Neural progenitor cell (in vitro differentiated cells): ENCODE measurements around the gene RAI14. TPM values are rescaled to one million over a fixed set of nuclear protein-coding genes. Genes with fewer than 3 reads are reported as not detected.

Source experiments
- DNase-seq: peaks from one replicate; pipeline ENCODE4 v3.0.0-alpha.2; 2016; ENCODE audit warnings: low spot score
- H2AFZ ChIP-seq: fragments of 200-600 bp; sonication (generic); replicated peaks from 2 replicates; pipeline ENCODE4 v1.6.1; 2016; ENCODE audit warnings: antibody characterized with exemption
- H3F3A ChIP-seq: fragments of 200-600 bp; sonication (generic); 2 replicates; pipeline ENCODE4 v1.6.1; 2016; ENCODE audit warnings: antibody characterized with exemption, low read depth
- H3K27ac ChIP-seq: fragments of 200-600 bp; sonication (generic); 2 replicates; pipeline ENCODE4 v1.5.1; 2016; ENCODE audit warnings: mild to moderate bottlenecking
- H3K27me3 ChIP-seq: fragments of 200-600 bp; sonication (generic); 2 replicates; pipeline ENCODE4 v1.6.1; 2016; ENCODE audit warnings: mild to moderate bottlenecking, moderate library complexity
- H3K36me3 ChIP-seq: fragments of 200-600 bp; sonication (generic); 2 replicates; pipeline ENCODE4 v1.5.1; 2016
- H3K4me1 ChIP-seq: fragments of 200-600 bp; sonication (generic); 2 replicates; pipeline ENCODE4 v1.6.1; 2016; ENCODE audit warnings: mixed run types
- H3K4me2 ChIP-seq: fragments of 200-600 bp; sonication (generic); 2 replicates; pipeline ENCODE4 v1.6.1; 2016
- H3K4me3 ChIP-seq: fragments of 200-600 bp; sonication (generic); 2 replicates; pipeline ENCODE4 v1.5.1; 2016
- H3K79me2 ChIP-seq: fragments of 200-600 bp; sonication (generic); 2 replicates; pipeline ENCODE4 v1.6.1; 2016; ENCODE audit warnings: low read depth
- H3K9ac ChIP-seq: fragments of 200-600 bp; sonication (generic); 2 replicates; pipeline ENCODE4 v1.6.1; 2016
- H3K9me3 ChIP-seq: fragments of 200-600 bp; sonication (generic); 2 replicates; pipeline ENCODE4 v1.5.1; 2016; ENCODE audit warnings: low read depth
- H4K20me1 ChIP-seq: fragments of 200-600 bp; sonication (generic); 2 replicates; pipeline ENCODE4 v1.6.1; 2016; ENCODE audit warnings: low read depth
- H3K27ac Mint-ChIP-seq: 3 replicates; pipeline ENCODE4 v1.8.0; 2021; ENCODE audit warnings: mixed read lengths
- H3K27me3 Mint-ChIP-seq: 2 replicates; pipeline ENCODE4 v1.8.0; 2022; ENCODE audit warnings: low read depth, mild to moderate bottlenecking, inconsistent platforms, moderate library complexity, mixed read lengths; ENCODE audit not compliant: insufficient read depth
- H3K36me3 Mint-ChIP-seq: 3 replicates; pipeline ENCODE4 v1.8.0; 2021; ENCODE audit warnings: mixed read lengths
- H3K4me1 Mint-ChIP-seq: 3 replicates; pipeline ENCODE4 v1.8.0; 2021; ENCODE audit warnings: mixed read lengths
- H3K4me3 Mint-ChIP-seq: 3 replicates; pipeline ENCODE4 v1.8.0; 2021; ENCODE audit warnings: mild to moderate bottlenecking, moderate library complexity, mixed read lengths
- H3K9me3 Mint-ChIP-seq: 3 replicates; pipeline ENCODE4 v1.8.0; 2020; ENCODE audit warnings: mixed read lengths
- CTCF ChIP-seq: fragments of 200-600 bp; sonication (generic); IDR thresholded peaks from 2 replicates; pipeline ENCODE4 v1.5.1; 2017; ENCODE audit warnings: antibody characterized with exemption, mild to moderate bottlenecking
- EZH2 ChIP-seq: fragments of 200-600 bp; sonication (generic); IDR thresholded peaks from 2 replicates; pipeline ENCODE4 v1.6.1; 2017; ENCODE audit warnings: antibody characterized with exemption, mild to moderate bottlenecking, moderate library complexity
- EZH2phosphoT487 ChIP-seq: fragments of 200-600 bp; sonication (generic); IDR thresholded peaks from 2 replicates; pipeline ENCODE4 v1.6.1; 2017; ENCODE audit warnings: antibody characterized with exemption
- total RNA-seq: library from RNA; depleted of rRNA; stranded (reverse); fragments of >200 nt; gene quantifications from 2 replicates; pipeline ENCODE4 v1.2.3, GENCODE V29; 2015; ENCODE audit warnings: low replicate concordance

RAI14 gene
- total RNA-seq, 1 donor from 2014 or later: 54.6 TPM

GRCh38 chr5:34703767-34704713, 47.9 kb downstream of the RAI14 start:
- Histone ChIP-seq H4K20me1 (peaks cover 25% of the 10 kb centered on the region), H3F3A (peaks cover 29% of the 10 kb centered on the region), H3K27ac (no peak overlapping the region), H3K79me2 (peaks cover 62% of the 10 kb centered on the region), H2AFZ (no peak overlapping the region), H3K36me3 (no peaks in the 10 kb centered on the region), H3K4me2 (peak overlapping the region; percentile 36), H3K27me3 (no peaks in the 10 kb centered on the region), H3K9ac (no peak overlapping the region), H3K4me3 (no peak overlapping the region), H3K9me3 (no peaks in the 10 kb centered on the region), H3K4me1 (peaks cover 30% of the 10 kb centered on the region)
- Mint-ChIP-seq H3K4me1 (peaks cover 19% of the 10 kb centered on the region), H3K4me3 (no peak overlapping the region), H3K9me3 (no peaks in the 10 kb centered on the region), H3K27me3 (no peaks in the 10 kb centered on the region), H3K36me3 (peaks cover 16% of the 10 kb centered on the region), H3K27ac (peak overlapping the region; percentile 82)
- TF ChIP-seq EZH2 (no peak), CTCF (no peak), EZH2phosphoT487 (no peak)
- DNase-seq: peak; percentile 70

- H3K36me3 Mint-ChIP-seq: peaks cover 19% of the 10 kb centered on the region
- peaks cover 72% of the 10 kb centered on the region for H3K79me2 ChIP-seq
- H3K4me1 ChIP-seq: peaks cover 19% of the 10 kb centered on the region
- H3K4me3 ChIP-seq: no peak overlapping the region
- no peak overlapping the region for H3K9ac ChIP-seq
- peaks cover 17% of the 10 kb centered on the region for H3F3A ChIP-seq
- DNase-seq: no peak
- H3K4me2 ChIP-seq: no peak overlapping the region
- H3K27me3 Mint-ChIP-seq: peaks cover 2% of the 10 kb centered on the region
- no peak overlapping the region for H2AFZ ChIP-seq
- H3K4me1 Mint-ChIP-seq: peaks cover 26% of the 10 kb centered on the region
- H3K36me3 ChIP-seq: no peaks in the 10 kb centered on the region
- no peaks in the 10 kb centered on the region for H3K27me3 ChIP-seq
- TF ChIP-seq CTCF: no peak
- TF ChIP-seq EZH2: no peak
- no peak for TF ChIP-seq EZH2phosphoT487
- peaks cover 25% of the 10 kb centered on the region for H4K20me1 ChIP-seq
- no peaks in the 10 kb centered on the region for H3K9me3 ChIP-seq
- H3K27ac ChIP-seq: no peak overlapping the region
- no peak overlapping the region for H3K27ac Mint-ChIP-seq
- no peak overlapping the region for H3K4me3 Mint-ChIP-seq
- H3K9me3 Mint-ChIP-seq: no peaks in the 10 kb centered on the region
Observed at GRCh38 chr5:34706084-34706483, 50.0 kb downstream of the RAI14 start.

DNA sequence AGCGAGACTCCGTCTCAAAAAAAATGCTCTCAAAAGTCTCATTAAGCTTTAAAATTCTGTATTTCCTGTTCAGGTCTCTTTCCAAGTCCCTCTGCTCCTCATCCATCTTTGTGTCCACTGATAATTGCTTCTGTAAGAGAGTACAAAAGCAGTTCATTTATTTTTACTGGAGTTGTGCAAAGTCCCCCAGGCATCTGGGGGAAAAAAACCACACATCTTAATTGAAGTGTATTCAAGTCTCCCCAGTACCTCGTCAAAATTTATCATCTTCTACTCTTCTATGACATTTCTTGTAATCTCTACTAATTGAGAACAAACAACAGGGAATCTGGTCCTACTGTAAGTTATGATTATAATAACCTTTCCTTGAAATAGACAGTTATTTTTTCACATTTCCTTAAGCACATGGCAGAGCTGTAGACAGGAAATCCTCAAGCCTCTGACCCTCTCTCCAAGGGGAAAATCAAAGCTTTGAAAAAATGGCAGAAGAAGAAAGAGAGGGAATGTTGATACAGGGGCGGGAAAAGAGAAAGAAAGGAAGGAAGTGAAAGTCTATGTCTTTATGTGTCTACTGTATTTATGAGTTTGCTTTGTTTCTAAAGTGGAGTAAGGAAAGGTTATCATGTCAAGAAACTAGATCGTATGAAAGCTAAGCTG, 51.5 kb downstream of the RAI14 start:
- Histone ChIP-seq H2AFZ (no peak overlapping the region), H3K4me1 (peaks cover 15% of the 10 kb centered on the region), H3F3A (peaks cover 15% of the 10 kb centered on the region), H3K9me3 (no peaks in the 10 kb centered on the region), H3K36me3 (no peaks in the 10 kb centered on the region), H3K79me2 (peaks cover 71% of the 10 kb centered on the region), H3K27ac (no peak overlapping the region), H3K9ac (no peak overlapping the region), H3K4me3 (no peak overlapping the region), H4K20me1 (peaks cover 25% of the 10 kb centered on the region), H3K27me3 (no peaks in the 10 kb centered on the region), H3K4me2 (no peak overlapping the region)
- Mint-ChIP-seq H3K4me1 (peaks cover 26% of the 10 kb centered on the region), H3K4me3 (no peak overlapping the region), H3K27ac (no peak overlapping the region), H3K9me3 (no peaks in the 10 kb centered on the region), H3K27me3 (peaks cover 2% of the 10 kb centered on the region), H3K36me3 (peaks cover 19% of the 10 kb centered on the region)
- TF ChIP-seq EZH2phosphoT487 (no peak), EZH2 (no peak), CTCF (no peak)
- no peak for DNase-seq
